ENCODE measurements around the gene COL4A1. TPM values are rescaled to one million over a fixed set of nuclear protein-coding genes. Genes with fewer than 3 reads are reported as not detected.
A peak's percentile ranks its signal among the peaks of the same experiment; 100 is the strongest.

COL4A1 gene
- total RNA-seq, 1 experiment from 2014 or later: 207 TPM

- peak; percentile 20 for DNase-seq (ENCODE audit: low read depth)
Observed at GRCh38 chr13:110134801-110135200, 172.2 kb downstream of the COL4A1 start.

- no peak for DNase-seq (ENCODE audit: low read depth)
Observed at GRCh38 chr13:110133425-110134235, 173.3 kb downstream of the COL4A1 start.

- DNase-seq (ENCODE audit: low read depth): no peak
Observed at GRCh38 chr13:110132225-110132982, 174.6 kb downstream of the COL4A1 start.

- no peak for DNase-seq (ENCODE audit: low read depth)
Observed at GRCh38 chr13:110131424-110131823, 175.5 kb downstream of the COL4A1 start.

GRCh38 chr13:110130431-110130830 is 176.5 kb downstream of the COL4A1 start:
- DNase-seq (ENCODE audit: low read depth): no peak

- no peak for DNase-seq (ENCODE audit: low read depth)
Observed at GRCh38 chr13:110129539-110130186, 177.3 kb downstream of the COL4A1 start.

GRCh38 chr13:110129076-110129475 is 177.9 kb downstream of the COL4A1 start:
- no peak for DNase-seq (ENCODE audit: low read depth)

GRCh38 chr13:110128546-110128945 is 178.4 kb downstream of the COL4A1 start:
- DNase-seq (ENCODE audit: low read depth): no peak

- DNase-seq (ENCODE audit: low read depth): peak; percentile 26
Observed at GRCh38 chr13:110127986-110128511, 178.9 kb downstream of the COL4A1 start.

GRCh38 chr13:110126391-110126961 is 180.5 kb downstream of the COL4A1 start:
- DNase-seq (ENCODE audit: low read depth): peak; percentile 87

- DNase-seq (ENCODE audit: low read depth): no peak
Observed at GRCh38 chr13:110125613-110126272, 181.2 kb downstream of the COL4A1 start.

GRCh38 chr13:110125157-110125556 is 181.8 kb downstream of the COL4A1 start:
- DNase-seq (ENCODE audit: low read depth): no peak

GRCh38 chr13:110124201-110124940 is 182.6 kb downstream of the COL4A1 start:
- no peak for DNase-seq (ENCODE audit: low read depth)

- DNase-seq (ENCODE audit: low read depth): no peak
Observed at GRCh38 chr13:110123041-110123809, 183.7 kb downstream of the COL4A1 start.

- DNase-seq (ENCODE audit: low read depth): no peak
Observed at GRCh38 chr13:110121422-110122083, 185.4 kb downstream of the COL4A1 start.

- no peak for DNase-seq (ENCODE audit: low read depth)
Observed at GRCh38 chr13:110119935-110120905, 186.7 kb downstream of the COL4A1 start.

- no peak for DNase-seq (ENCODE audit: low read depth)
Observed at GRCh38 chr13:110118106-110118505, 188.9 kb downstream of the COL4A1 start.

- DNase-seq (ENCODE audit: low read depth): no peak
Observed at GRCh38 chr13:110116072-110116487, 190.9 kb downstream of the COL4A1 start.

Data from RPMI7951 (cell line).